GM10248 (cell line): ENCODE data around the gene INTS13.

Experiments used
- CTCF ChIA-PET: fragments of 300-600 bp; sonication (Branson Sonifier 250); formaldehyde crosslinking; extraction: SDS; loops from one replicate; lab custom pipeline; 2021; ENCODE audit warnings: antibody characterized with exemption; lab: Yijun Ruan, JAX
- POLR2A ChIA-PET: fragments of 350-650 bp; sonication (Branson Sonifier 250); formaldehyde crosslinking; extraction: SDS; loops from one replicate; lab custom pipeline; 2020; ENCODE audit warnings: antibody characterized with exemption; lab: Yijun Ruan, JAX
- DNase-seq: peaks from one replicate; pipeline ENCODE4 v3.0.0; 2012; ENCODE audit errors: extremely low spot score
- TF ChIP-seq, protein P1 (sequence below): IDR thresholded peaks from 2 replicates; pipeline ENCODE4 v1.5.1; 2012; ENCODE audit warnings: mild to moderate bottlenecking, low read depth; ENCODE audit errors: extremely low read depth, missing control alignments, control extremely low read depth

INTS13 gene

DNA sequence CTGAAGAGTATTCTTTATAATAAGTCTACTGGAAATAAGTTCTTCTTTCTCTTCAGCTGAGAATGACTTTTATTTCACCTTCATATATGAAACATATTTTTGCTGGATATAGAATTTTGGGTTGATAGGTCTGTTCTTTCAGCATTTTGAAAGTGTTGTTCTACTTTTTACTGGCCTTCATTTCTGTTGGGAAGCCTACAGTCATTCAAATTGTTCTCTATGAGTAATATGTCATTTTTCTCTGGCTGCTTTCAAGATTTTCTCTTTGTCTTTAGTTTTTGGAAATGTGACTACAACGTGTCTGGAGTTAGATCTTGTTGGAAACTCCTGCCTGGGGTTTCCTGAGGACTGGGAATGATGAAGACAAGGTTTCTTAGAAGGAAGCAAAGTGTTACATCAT is 10.5 kb upstream of the INTS13 start:
- ChIA-PET CTCF (interaction anchor here (1.1 kb wide), 1 partner anchor 68 kb away, joined by 3 read pairs; no protein-coding TSS in a partner anchor), POLR2A (no interaction called here)
- TF ChIP-seq, protein P1, sequence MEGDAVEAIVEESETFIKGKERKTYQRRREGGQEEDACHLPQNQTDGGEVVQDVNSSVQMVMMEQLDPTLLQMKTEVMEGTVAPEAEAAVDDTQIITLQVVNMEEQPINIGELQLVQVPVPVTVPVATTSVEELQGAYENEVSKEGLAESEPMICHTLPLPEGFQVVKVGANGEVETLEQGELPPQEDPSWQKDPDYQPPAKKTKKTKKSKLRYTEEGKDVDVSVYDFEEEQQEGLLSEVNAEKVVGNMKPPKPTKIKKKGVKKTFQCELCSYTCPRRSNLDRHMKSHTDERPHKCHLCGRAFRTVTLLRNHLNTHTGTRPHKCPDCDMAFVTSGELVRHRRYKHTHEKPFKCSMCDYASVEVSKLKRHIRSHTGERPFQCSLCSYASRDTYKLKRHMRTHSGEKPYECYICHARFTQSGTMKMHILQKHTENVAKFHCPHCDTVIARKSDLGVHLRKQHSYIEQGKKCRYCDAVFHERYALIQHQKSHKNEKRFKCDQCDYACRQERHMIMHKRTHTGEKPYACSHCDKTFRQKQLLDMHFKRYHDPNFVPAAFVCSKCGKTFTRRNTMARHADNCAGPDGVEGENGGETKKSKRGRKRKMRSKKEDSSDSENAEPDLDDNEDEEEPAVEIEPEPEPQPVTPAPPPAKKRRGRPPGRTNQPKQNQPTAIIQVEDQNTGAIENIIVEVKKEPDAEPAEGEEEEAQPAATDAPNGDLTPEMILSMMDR = no peak
- no peak for DNase-seq

DNA sequence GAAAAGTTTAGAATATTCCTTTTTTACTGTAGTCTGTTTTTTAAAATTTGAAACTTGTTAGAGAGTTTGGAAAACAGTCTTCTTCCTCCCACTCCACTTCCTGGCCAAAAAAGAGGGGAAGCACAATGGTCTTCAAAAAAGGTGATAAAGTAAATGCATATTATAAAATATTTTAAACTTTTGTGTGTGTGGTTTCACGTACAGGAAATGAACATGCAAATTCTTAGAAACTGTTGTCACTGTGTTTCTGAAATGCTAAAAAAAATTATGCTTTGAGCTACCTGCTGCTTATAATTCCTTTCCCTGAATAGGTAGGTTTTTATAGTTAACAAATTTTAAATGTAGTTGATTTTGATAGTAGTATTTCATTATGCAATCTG is 3.4 kb upstream of the INTS13 start:
- ChIA-PET CTCF (interaction anchor here (1.0 kb wide), 1 partner anchor 24 kb away, joined by 4 read pairs; no protein-coding TSS in a partner anchor), POLR2A (no interaction called here)
- TF ChIP-seq, protein P1 = no peak
- no peak for DNase-seq

DNA sequence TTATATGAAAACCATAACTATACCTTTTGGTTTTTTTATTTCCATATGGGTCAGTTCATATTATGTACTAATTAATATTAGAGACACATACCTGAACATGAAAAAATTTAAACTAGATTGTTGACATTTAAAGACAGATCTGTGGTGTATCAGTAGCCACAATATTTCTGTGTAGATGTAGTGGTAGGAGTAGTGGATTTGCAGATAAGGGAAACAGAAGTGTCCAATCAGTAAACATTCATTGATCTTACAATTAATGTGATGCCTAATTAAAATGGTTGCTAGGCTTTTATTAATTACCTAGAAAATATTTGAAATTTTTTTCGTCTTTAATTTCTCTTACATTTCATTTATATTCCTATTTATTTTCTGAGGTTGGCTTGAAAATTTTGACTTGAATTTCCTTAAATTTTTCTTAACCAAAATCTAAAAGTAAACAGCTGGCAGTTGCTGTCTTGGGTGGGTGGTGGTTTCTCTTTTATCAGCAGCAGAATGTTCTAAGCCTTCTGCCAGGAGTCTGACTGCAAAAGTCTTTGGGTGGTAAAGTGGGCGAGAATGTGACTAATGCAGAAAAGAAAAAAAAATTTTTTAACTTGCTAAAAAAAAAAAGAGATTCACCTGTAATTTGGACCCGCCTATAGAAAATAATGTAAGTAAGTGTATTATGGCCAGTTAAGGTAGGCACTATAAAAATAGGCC is 2.9 kb upstream of the INTS13 start:
- TF ChIP-seq, protein P1 = no peak
- DNase-seq = peak; percentile 15
- POLR2A ChIA-PET = no interaction called here
- CTCF ChIA-PET = interaction anchor here (1.0 kb wide), 1 partner anchor 24 kb away, joined by 4 read pairs; no protein-coding TSS in a partner anchor

DNA sequence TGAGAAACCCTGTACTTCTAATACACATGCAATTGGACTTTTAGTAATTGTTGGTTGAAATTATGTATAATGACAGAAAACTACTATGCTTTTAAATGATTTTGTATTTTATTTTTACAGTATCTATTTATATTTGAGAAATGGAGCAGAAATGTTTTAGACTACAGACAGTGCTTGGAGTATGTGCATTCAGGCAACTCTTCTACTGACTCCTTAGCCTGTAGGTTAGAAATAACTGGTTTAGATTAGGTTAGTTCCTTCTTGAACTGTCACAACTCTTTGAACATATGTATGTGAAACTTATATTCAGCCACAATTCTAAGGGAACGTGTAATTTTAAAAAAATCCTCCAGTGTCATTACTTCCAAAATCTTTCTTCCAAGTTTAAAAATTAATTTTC is 2.2 kb upstream of the INTS13 start:
- TF ChIP-seq, protein P1 = no peak
- CTCF ChIA-PET = no interaction called here
- DNase-seq = no peak
- POLR2A ChIA-PET = interaction anchor here (0.6 kb wide), 1 partner anchor 13 kb away, joined by 3 read pairs; no protein-coding TSS in a partner anchor

DNA sequence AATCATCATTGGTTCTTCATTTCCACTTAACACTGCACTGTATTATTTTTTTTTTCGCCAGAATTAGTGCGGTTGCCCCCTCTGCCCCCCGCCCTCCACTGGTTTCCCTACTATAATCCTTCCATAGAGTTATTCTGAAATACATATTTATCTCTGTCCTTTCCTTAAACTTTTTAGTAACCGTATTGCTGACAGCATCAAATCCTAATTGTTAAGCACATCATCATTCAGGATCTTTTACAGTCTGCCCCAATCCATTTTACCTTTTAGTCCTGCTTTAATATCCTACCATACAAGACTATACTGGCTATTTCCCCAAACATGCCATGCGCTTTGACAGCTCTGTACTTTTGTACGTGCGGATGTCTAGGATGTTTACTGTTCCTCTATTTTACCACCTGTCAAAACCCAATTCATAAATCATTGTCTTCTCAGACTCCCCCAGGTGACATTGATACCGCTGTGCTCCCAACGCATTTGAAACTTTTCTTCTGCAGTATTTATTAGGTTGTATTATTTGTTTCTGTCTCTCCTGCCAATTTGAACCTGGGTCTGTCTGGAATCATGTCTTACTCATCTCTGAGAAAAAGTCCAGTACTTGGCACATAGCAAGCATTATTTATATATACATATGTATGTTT is 1.5 kb upstream of the INTS13 start:
- ChIA-PET POLR2A (interaction anchor here (0.6 kb wide), 1 partner anchor 13 kb away, joined by 3 read pairs; no protein-coding TSS in a partner anchor), CTCF (interaction anchor here (1.2 kb wide), 1 partner anchor 33 kb away, joined by 3 read pairs; no protein-coding TSS in a partner anchor)
- peak; percentile 16 for DNase-seq

DNA sequence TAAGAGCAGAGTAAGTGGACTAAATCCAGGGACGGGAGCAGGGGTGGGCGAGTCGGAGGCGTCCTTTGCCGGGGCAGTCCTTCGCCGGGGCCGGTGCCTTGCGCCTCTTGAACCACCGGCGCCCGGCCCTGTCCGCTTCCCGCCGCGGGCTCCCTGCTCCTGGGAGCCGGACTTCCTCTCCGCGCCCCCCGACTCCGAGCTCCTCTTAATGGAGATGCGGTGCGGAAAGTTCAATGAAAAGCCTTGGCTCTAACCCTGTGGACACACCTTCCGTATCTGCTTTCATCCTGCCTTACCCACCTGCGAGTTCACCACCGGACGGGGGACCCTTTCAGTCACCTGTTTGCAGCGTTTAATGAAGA is 901 bp upstream of the INTS13 start:
- DNase-seq = no peak
- TF ChIP-seq, protein P1 = no peak
- ChIA-PET POLR2A (no interaction called here), CTCF (interaction anchor here (1.2 kb wide), 1 partner anchor 34 kb away, joined by 3 read pairs; no protein-coding TSS in a partner anchor)

More for the DNA sequence above, 1.5 kb upstream of the INTS13 start:
- TF ChIP-seq, protein P1 = no peak
